Anterior cingulate cortex (tissue), 58 donors: Measurements from ENCODE around the gene APC2.

Experiments
- DNase-seq, 58 donors: peaks; one replicate each; lab custom pipeline; 2025; lab: John Stamatoyannopoulos, UW

The APC2 gene

DNA sequence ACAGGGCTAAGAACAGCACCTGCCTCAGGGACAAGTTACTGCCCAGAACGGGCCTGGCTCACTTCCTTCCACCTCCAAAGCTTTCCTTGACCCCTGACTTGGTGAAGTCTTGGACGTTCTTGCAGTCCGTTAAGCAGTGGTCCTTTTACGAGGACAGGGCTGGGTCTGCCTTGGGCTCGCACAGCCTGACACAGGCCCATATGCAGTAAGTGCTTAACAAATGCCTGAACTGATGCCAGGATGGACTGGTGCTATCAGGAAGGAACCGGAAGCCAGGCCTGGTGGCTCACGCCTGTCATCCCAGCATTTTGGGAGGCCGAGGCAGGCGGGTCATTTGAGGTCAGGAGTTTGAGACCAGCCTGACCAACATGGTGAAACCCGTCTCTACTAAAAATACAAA lies 72.1 kb downstream of the APC2 start:
- no peak for DNase-seq

DNA sequence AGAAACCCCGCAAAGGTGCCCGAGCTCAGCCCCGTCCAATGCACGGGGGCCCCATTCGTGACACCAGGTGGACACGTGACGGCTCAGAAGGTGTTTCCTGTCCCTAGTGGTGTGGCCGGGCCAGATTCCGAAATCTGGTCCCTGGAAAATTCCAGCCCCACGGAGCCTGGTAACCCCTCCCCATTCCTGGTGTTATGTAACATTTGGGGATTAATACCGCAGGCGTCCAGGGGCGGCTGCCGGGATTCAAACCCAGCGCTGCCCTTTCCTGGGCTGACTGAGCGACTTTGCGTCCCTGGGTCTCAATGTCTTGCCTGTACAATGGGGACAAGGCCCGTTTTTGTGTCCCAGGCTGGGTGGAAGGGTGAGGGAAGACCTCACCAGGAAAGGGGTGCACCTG lies 72.9 kb downstream of the APC2 start:
- peak in 1 of 58 donors; percentile 6 for DNase-seq
